ENCODE data around the gene CD8B.

- TF ChIP-seq EZH2 (IDR thresholded peaks at IDR 0.05; ENCODE audit: insufficient read depth, poor library complexity, severe bottlenecking) (no peak), EZH2phosphoT487 (IDR thresholded peaks at IDR 0.05; ENCODE audit: insufficient read depth, low read depth) (no peak)
Observed at GRCh38 chr2:86815611-86816010, 46.1 kb downstream of the CD8B start.
